HG02938 (cell line): ENCODE results near the gene NSG1.

Source experiments
- ATAC-seq: cut with Tn5 transposase; IDR thresholded peaks from one replicate; pipeline ENCODE4 v1.9.1; 2021; ENCODE audit warnings: mild to moderate bottlenecking, moderate library complexity; ENCODE audit not compliant: unreplicated experiment

The NSG1 gene

DNA sequence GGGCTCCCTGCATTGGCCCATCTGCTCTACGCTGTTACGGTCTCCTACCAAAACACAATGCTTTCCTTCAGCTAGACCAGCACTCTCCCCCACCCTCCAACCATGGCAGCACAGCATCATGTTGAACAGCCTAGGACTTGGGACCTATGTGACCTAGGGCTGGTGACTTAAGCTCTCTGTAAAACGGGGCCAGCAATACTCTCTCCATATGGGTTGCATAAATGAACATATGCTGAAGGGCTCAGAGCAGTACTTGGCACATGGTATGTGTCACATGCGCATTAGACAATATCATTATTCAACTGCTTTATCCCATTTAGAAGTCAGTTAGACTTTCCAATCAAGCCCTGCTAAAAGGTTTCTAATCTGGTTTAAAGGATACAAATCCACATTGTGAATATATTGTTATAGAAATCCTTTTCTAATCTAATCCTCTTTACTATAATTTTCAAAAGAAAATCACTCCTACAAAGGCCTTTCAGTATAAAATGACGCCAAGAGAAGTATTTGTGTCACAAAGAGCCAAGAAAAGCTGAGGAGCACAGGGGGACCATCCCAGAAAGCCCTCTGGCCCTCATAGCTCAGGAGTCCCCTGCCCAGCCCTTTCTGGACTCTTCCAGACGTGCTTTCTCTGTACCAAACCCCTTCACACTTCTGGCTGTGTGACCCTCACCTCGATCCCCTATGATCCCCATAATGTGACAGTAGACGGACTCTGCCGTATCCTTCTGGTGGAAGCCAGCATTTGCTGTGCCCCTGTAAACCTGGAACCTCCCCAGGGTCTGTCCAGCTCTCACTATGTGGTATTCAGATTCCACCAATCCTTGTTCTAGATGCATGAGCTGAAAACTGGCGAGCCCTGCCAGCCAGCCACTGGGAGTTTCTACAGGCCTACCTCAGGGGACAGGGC, 42.3 kb downstream of the NSG1 start:
- no peak for ATAC-seq

DNA sequence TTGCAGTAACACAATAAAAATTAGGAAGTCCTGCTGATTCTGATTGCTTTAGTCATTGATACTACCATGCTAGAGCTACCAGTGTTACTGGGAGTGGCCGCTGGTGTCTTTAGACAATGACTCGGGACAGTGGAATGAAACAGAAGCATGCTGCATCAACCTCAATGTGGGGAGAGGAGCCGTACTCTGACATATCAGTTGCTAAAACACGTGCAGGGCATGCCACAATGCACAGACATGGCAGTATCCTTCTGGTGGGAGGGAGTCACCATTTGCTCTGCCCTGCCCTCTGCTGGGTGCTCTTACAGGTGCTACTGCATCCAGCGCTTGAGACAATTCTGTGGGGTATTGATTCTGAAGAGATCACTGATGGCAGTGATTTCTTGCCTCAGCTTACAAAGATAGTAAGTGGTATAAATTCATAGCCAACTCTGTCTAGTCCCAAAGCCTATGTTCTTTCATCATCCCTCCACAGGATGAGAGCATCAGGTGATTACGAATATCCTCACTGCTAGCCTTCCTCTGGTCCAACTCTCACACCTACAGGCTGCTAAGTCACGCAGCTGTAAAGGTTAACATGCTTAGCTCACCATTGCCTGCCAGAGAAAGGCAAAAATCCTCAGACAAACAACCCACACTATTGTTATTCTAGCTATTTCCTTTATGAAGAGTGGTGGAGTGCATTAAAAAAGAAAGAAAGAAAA, 43.7 kb downstream of the NSG1 start:
- ATAC-seq = peak; percentile 88

DNA sequence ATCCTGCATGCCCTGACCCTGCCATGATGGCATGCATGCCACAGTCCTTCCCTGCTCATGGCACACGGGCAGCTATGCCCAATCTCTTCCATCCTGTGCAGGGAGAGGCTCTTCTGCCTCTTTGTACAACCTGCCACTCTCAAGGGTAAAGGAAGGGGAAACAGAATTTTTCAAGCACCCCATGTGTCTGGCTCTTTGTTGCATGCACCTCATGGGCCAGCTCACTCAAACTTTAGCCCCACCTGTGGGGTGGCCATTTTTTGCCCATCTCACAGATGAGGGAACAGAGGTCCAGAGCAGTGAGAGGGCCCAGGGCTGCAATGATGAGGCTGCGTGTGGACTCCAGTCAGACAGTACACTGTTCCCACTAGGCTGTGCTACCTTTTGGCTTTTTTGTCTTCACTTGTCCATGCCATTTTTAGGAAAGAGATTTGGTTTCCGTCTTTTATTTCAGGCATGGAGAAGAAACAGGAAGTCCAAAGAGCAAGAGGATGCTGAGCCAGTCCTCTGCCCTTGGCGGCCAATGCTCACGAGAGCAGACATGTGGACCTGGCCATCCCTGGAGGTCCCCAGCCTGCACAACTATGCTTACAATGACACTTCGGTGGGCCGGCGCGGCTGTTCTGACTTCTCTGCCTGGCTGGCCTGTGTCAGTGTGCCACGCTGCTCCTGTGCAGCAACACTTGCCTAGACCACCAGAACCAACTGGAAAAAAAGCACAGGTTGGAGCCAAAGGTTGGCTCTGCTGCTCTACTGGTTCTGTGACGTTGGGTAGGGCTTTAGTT, 45.6 kb downstream of the NSG1 start:
- ATAC-seq = no peak

DNA sequence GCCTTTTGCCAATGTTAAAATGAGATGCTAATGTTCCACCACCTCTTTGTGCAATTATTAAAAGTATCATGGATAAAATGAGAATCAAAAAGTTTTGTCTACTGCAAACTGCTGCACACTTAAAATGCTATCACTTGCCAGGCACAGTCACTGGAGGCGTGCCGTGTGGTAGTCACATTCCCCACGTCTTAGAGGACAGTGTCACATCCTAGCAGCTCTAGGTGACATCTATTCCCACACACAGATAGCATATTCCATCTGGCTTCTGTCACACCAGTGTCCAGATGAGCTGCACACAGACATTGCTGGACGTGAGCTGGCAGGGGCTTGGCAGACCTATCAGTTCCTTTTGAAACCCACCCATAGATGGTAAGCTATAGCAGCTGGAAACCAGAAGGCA, 47.0 kb downstream of the NSG1 start:
- no peak for ATAC-seq

DNA sequence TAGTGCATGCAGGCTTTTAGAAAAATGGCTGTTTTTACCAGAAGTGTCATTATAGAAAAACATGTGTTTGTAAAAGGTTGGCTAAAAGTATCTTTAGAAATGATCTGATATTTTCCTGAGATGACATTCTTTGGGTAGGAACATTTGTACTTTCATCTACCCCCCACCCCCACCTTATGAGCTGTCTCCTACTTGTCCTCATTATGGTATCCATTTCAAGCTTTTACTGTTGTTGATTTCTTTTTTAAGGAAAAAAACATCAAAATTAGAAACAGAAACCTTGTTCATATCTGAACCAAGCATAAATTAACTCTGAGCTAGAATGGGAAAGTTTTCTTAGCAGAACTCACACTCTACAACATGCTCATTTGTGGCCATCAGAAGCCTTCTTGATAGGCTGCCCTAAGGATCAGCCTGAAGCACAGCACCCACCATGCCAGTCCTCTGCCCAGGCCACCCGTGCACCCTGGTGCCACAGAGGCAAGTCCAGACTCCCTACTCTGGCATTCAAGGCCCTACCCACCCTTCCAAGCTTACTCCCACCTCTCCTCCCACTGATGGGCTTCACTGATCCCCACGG, 49.4 kb downstream of the NSG1 start:
- ATAC-seq = no peak

DNA sequence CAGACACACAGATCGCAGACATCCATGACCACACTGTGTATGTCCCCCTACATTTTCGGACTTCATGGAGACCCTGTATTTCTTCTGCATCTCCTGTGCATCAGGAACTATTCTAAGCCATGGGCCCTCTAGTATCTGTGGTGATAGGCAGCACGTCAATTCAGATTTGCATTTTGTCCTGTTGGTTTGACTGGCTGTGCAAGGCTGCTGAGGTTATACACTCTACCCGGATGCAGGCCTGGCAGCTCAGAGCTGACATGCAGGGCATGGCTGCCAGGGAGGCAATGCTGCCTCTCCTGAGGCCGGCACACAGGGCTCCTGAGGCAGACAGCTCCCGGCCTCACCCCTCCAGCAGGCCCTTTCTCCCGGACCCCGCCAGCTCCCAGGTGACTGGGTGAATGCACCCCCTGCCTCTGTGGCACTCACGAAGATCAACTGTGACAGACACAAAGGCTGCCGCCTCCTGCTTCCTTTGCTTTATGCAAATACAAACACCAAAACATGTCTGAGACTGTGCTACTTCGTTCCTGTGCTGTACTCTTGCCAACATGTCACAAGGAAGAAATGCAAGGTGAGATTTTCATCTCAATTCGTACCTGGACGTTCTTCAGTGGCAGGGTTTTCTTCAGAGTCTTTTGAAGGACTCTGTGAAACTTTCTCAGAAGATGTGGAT, 51.0 kb downstream of the NSG1 start:
- no peak for ATAC-seq

DNA sequence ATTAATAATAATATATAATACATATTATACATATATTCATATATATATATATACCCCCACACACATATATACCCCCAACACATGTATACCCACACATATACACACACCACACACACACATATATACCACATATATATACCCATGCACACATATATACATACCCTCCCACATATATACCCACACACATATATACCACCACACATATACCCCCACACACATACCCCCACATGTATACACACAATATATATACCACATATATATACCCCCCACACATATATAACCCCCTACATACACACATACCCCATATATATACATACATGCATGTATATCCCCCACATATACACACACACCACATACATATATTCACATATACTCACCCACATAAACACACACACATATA, 52.0 kb downstream of the NSG1 start:
- ATAC-seq = no peak

DNA sequence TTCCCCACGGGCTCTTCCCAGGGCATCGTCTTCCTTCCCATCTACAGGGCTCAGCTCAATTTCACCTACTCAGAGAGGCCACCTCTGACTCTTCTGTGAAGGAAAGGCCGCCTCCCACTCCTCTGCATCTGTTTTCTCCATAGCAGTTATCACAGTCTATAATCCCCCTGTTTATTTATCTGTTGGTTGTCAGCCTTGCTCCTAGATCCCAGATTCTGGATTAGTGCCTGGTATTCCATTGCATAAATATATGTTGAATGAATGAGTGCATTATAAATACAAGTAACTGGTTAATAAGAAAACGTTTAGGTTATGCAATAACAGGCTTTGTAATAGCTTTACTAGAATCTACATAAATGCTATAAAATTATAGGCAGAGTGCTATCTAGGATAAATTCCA, 52.9 kb downstream of the NSG1 start:
- no peak for ATAC-seq

DNA sequence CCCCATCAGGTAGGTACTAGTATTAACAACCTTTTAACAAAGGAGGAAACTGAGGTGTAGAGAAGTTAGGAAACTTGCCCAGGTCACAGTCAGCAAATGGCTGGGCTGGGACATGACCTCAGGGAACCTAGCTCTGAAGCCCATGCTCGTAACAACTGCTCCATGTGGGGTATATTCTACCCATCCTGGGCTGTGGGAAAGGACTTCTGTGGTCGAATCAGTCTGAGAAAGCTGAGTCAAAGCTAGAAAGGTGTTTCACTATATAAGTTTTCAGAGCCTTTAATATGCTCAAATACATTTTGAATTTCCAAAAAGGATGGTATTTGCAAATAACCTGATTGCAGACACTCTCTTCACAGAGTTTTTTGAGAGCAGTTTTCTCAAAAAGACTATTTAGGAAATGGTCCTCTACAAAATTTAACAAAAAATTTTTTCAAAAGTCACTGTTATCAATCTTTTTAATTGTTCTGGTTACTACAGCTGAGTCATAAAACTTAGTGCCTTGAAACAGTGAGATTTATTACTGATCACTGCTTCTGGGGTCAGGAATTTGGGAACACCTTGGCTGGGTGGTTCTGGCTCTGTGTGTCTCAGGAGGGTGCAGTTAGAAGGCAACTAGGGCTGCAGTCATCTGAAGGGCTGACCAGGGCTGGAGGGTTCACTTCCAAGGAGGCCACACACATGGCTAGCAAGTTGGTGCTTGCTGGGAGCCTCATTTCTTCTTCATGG, 53.6 kb downstream of the NSG1 start:
- ATAC-seq = no peak

DNA sequence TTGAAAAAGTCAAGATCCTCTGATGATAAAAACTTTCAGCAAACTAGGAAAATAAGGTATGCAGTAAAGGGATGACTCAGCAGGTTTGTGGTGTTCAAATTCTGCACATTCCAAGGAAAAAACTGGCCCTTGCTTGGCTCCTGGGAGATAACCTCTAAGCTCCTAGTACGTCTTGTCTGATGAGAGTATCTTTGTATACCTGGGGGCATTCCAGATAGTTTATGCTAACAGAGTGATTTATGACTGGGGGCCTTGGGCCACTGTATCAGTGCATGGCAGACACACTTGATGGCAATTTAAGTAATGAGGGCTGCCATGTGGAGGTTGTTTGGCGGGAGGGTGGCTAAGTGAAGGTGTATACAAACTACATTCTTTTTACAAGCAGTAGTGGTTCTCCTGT, 56.9 kb downstream of the NSG1 start:
- ATAC-seq = no peak

DNA sequence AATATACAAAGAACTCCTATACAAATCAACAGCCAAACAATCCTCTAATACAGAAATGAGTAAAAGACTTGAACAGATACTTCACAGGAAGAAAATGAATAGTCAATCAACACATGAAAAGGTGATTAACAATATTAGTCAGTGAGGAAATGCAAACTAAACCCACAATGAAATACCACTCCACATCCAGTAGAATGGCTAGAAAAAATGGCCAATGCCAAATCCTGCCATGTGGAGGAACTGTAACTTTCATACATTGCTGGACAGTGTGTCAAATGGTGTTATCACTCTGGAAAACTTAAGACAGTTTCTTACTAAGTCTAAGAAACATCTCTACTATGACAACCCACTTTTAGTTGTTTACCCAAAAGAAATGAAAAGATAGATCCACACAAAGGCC, 59.5 kb downstream of the NSG1 start:
- ATAC-seq = no peak

DNA sequence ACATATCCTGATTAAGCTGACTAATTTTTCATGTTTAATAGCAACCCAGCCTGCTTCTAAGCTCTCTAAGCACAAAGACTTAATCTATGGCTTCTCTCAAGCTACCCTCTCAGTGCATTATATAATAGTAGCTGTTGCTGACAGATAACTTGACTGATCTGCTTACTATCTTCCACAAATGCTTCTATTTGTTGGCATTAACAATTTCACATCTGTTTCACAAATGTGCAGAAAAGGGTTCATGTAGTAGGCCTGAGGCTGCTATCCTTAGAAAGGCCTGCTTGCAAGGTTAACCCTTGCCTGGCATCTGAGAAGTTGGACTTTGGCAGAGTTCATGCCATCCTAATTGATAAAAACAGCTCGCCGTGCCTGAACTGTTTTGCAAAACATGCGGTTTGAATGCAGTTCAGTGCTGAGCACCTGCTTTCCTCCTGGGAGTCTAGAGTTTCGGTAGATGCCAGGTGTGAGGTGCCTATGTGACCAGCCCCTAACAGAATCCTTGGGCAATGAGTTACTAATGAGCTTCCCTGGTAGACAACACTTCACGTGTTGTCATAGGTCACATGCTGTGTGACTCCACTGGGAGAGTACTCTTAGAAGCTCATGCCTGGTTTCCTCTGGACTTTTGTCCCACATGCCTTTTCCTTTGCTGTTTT, 68.4 kb downstream of the NSG1 start:
- peak; percentile 78 for ATAC-seq

DNA sequence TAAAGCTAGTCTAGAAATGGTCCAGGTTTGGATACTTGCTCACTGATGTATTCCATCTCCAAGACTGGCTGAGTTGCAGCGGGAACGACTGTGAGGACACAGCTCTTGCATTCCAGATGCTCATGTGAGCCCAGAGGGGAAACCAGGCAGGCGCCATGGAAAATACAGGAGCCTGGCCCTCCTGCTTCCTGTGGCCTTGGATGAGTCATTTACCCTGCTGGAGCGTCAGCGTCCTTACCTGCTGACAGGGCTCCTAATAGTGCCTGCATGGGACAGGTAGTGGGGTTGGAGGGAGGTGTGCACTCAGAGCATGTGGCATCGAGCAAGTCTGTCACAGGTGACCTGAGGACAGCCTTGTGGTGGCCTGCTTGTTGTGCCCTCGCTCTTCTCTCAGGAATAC, 69.4 kb downstream of the NSG1 start:
- ATAC-seq = no peak

DNA sequence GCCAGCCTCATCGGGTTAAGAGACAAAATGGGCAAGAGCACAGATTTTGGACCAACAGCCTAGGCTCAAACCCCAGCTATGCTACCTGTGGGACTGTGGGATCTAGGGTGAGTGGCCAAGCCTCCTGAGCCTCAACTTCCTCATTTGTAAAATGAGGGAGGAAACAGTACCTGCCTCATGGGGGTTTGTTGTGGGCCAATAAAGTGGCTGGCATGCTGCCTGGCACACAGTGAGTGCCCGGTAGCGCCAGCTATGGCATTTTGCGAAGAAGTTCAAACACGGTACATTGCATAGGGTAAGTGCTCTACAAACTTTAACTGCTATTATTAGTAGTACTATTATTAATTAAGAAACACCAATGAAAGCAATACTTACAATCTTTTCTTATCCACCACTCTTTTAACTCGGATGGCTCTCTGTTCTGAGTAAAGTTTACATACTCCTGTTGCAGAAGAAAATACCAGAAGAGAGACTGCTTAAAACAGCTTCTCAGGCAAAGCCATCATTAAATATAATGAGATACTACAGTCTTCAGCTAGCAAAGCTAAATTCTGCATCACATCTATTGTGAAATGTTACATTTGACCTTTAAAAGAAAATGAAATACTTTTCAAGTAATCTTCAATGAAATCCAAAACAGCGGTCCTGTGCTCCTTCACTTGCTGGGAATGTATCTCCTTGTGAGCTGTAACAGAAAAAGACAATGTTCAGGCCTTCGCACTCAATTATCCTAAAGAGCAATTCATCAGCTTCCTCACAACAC, 70.1 kb downstream of the NSG1 start:
- ATAC-seq = no peak

DNA sequence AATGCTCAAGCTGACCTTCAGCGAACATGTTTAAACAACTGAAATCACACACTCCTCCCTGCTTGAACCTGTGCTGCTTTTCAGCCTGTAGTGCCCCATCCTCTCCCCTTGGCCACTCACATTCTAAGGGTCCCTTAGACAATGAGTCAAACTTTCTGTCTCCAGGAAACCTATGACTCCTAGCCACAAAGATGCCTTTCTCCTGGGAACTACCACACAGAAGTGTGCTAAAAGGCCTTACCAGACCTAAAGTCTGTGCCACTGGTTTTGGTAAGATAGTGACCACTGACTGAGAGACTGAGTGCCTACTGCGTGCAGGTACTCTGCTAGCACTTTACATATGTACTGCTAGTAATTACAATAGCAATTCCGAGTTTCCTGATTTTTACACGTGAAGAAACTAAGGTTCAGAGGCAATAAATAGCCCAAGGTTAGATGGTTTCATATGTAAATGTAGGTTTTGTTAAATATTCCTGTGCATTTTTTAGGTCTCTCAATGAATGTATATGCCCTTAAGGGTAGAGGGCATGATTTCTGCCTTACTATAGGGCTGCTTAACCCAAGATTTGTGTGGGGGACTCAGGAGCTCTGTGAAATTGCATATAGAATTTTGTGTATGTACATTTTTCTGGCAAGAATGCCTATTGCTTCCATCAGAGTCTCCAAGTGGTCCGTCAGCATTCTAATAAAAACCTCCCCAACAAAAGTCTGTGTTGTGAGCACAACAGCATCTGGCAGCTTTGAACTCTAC, 71.1 kb downstream of the NSG1 start:
- ATAC-seq = no peak

DNA sequence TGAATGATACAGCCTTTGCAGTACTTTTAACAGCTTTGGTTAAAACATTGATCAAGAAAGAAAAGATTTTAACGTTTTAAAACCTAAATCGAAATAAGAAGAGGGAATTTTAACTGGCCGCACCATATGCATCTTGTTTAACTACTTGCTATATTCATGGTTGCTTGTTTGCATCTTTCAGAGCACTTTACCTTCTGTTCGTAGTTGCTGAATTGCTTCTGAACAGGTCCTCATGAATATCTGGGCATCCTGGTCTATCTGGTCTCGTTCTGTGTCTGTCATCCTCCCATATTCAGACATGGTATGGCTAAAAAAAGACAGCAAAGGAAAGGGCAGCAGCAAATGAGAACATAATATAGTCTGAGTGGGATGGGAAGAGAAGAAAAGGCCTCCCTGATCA, 72.3 kb downstream of the NSG1 start:
- ATAC-seq = no peak

DNA sequence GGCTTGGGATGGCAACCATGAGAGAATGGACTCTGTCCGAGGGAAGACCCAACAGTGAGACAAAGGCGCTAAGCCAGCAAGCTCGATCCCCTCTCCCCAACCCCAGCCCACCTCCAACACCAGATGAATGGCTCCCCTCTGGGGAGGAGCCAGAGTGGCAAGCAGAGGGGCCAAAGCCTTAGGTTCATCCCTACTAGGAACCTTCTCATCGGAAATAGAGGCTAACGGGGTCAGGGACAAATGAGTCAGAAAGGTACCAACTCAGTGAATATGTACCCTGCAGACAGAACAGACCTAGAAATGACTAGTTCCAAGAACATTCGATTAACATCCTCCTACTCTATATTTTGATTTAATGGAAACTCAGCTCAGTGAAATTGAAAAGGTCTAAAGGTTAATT, 73.9 kb downstream of the NSG1 start:
- ATAC-seq = no peak

DNA sequence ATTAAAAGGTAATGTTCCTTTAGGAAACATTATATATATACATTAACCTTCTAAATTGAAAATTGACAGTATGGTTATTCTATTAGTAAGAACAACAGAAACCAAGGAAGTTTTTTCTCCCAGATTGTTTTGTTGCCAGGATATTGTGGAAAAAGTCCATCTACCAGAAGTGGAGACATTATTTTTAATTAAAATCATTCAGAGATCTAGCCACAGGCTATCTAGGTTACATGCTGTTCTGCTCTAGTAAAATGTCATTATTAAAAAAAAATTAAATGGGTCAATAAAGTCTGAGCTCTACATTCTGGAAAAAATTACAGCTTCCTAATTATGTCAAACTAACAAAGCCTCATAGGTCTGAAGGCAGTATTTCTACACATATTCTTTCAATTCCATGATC, 74.3 kb downstream of the NSG1 start:
- ATAC-seq = no peak
